Neural progenitor cell (in vitro differentiated cells): ENCODE measurements around the gene HLA-E. TPM values are rescaled to one million over a fixed set of nuclear protein-coding genes. Genes with fewer than 3 reads are reported as not detected.

Experiments
- DNase-seq: peaks from one replicate; pipeline ENCODE4 v3.0.0-alpha.2; 2016; ENCODE audit warnings: low spot score
- H2AFZ ChIP-seq: fragments of 200-600 bp; sonication (generic); replicated peaks from 2 replicates; pipeline ENCODE4 v1.6.1; 2016; ENCODE audit warnings: antibody characterized with exemption
- H3F3A ChIP-seq: fragments of 200-600 bp; sonication (generic); 2 replicates; pipeline ENCODE4 v1.6.1; 2016; ENCODE audit warnings: antibody characterized with exemption, low read depth
- H3K27ac ChIP-seq: fragments of 200-600 bp; sonication (generic); 2 replicates; pipeline ENCODE4 v1.5.1; 2016; ENCODE audit warnings: mild to moderate bottlenecking
- H3K27me3 ChIP-seq: fragments of 200-600 bp; sonication (generic); 2 replicates; pipeline ENCODE4 v1.6.1; 2016; ENCODE audit warnings: mild to moderate bottlenecking, moderate library complexity
- H3K36me3 ChIP-seq: fragments of 200-600 bp; sonication (generic); 2 replicates; pipeline ENCODE4 v1.5.1; 2016
- H3K4me1 ChIP-seq: fragments of 200-600 bp; sonication (generic); 2 replicates; pipeline ENCODE4 v1.6.1; 2016; ENCODE audit warnings: mixed run types
- H3K4me2 ChIP-seq: fragments of 200-600 bp; sonication (generic); 2 replicates; pipeline ENCODE4 v1.6.1; 2016
- H3K4me3 ChIP-seq: fragments of 200-600 bp; sonication (generic); 2 replicates; pipeline ENCODE4 v1.5.1; 2016
- H3K79me2 ChIP-seq: fragments of 200-600 bp; sonication (generic); 2 replicates; pipeline ENCODE4 v1.6.1; 2016; ENCODE audit warnings: low read depth
- H3K9ac ChIP-seq: fragments of 200-600 bp; sonication (generic); 2 replicates; pipeline ENCODE4 v1.6.1; 2016
- H3K9me3 ChIP-seq: fragments of 200-600 bp; sonication (generic); 2 replicates; pipeline ENCODE4 v1.5.1; 2016; ENCODE audit warnings: low read depth
- H4K20me1 ChIP-seq: fragments of 200-600 bp; sonication (generic); 2 replicates; pipeline ENCODE4 v1.6.1; 2016; ENCODE audit warnings: low read depth
- H3K27ac Mint-ChIP-seq: 3 replicates; pipeline ENCODE4 v1.8.0; 2021; ENCODE audit warnings: mixed read lengths
- H3K27me3 Mint-ChIP-seq: 2 replicates; pipeline ENCODE4 v1.8.0; 2022; ENCODE audit warnings: low read depth, mild to moderate bottlenecking, inconsistent platforms, moderate library complexity, mixed read lengths; ENCODE audit not compliant: insufficient read depth
- H3K36me3 Mint-ChIP-seq: 3 replicates; pipeline ENCODE4 v1.8.0; 2021; ENCODE audit warnings: mixed read lengths
- H3K4me1 Mint-ChIP-seq: 3 replicates; pipeline ENCODE4 v1.8.0; 2021; ENCODE audit warnings: mixed read lengths
- H3K4me3 Mint-ChIP-seq: 3 replicates; pipeline ENCODE4 v1.8.0; 2021; ENCODE audit warnings: mild to moderate bottlenecking, moderate library complexity, mixed read lengths
- H3K9me3 Mint-ChIP-seq: 3 replicates; pipeline ENCODE4 v1.8.0; 2020; ENCODE audit warnings: mixed read lengths
- CTCF ChIP-seq: fragments of 200-600 bp; sonication (generic); IDR thresholded peaks from 2 replicates; pipeline ENCODE4 v1.5.1; 2017; ENCODE audit warnings: antibody characterized with exemption, mild to moderate bottlenecking
- EZH2 ChIP-seq: fragments of 200-600 bp; sonication (generic); IDR thresholded peaks from 2 replicates; pipeline ENCODE4 v1.6.1; 2017; ENCODE audit warnings: antibody characterized with exemption, mild to moderate bottlenecking, moderate library complexity
- EZH2phosphoT487 ChIP-seq: fragments of 200-600 bp; sonication (generic); IDR thresholded peaks from 2 replicates; pipeline ENCODE4 v1.6.1; 2017; ENCODE audit warnings: antibody characterized with exemption
- total RNA-seq: library from RNA; depleted of rRNA; stranded (reverse); fragments of >200 nt; gene quantifications from 2 replicates; pipeline ENCODE4 v1.2.3, GENCODE V29; 2015; ENCODE audit warnings: low replicate concordance

HLA-E gene
- total RNA-seq, 1 donor from 2014 or later: 24.8 TPM

- H3K4me1 Mint-ChIP-seq: no peaks in the 10 kb centered on the region
- peaks cover 4% of the 10 kb centered on the region for H3K9me3 Mint-ChIP-seq
- no peak for DNase-seq
- Histone ChIP-seq H4K20me1 (no peaks in the 10 kb centered on the region), H3F3A (no peaks in the 10 kb centered on the region), H3K36me3 (no peaks in the 10 kb centered on the region), H3K27ac (no peak overlapping the region), H3K4me3 (no peak overlapping the region), H3K27me3 (peaks cover 4% of the 10 kb centered on the region), H3K4me2 (no peak overlapping the region), H2AFZ (no peak overlapping the region), H3K4me1 (no peaks in the 10 kb centered on the region), H3K9ac (no peak overlapping the region), H3K9me3 (no peaks in the 10 kb centered on the region), H3K79me2 (no peaks in the 10 kb centered on the region)
- no peaks in the 10 kb centered on the region for H3K36me3 Mint-ChIP-seq
- H3K27me3 Mint-ChIP-seq: peaks cover 7% of the 10 kb centered on the region
- no peak overlapping the region for H3K4me3 Mint-ChIP-seq
- TF ChIP-seq EZH2phosphoT487 (no peak), CTCF (no peak), EZH2 (no peak)
- no peak overlapping the region for H3K27ac Mint-ChIP-seq
These were observed 40.7 kb downstream of the HLA-E start for GRCh38 chr6:30530014-30530413.

- no peak overlapping the region for H3K4me2 ChIP-seq
- H3K4me3 ChIP-seq: no peak overlapping the region
- H3F3A ChIP-seq: no peaks in the 10 kb centered on the region
- no peaks in the 10 kb centered on the region for H3K4me1 Mint-ChIP-seq
- no peaks in the 10 kb centered on the region for H3K79me2 ChIP-seq
- no peak overlapping the region for H2AFZ ChIP-seq
- no peak for DNase-seq
- no peaks in the 10 kb centered on the region for H3K36me3 Mint-ChIP-seq
- no peak for TF ChIP-seq EZH2
- TF ChIP-seq CTCF: no peak
- no peak for TF ChIP-seq EZH2phosphoT487
- no peak overlapping the region for H3K4me3 Mint-ChIP-seq
- H3K9ac ChIP-seq: no peak overlapping the region
- H3K4me1 ChIP-seq: no peaks in the 10 kb centered on the region
- no peaks in the 10 kb centered on the region for H3K9me3 ChIP-seq
- H3K27me3 ChIP-seq: no peaks in the 10 kb centered on the region
- no peak overlapping the region for H3K27ac Mint-ChIP-seq
- no peaks in the 10 kb centered on the region for H3K9me3 Mint-ChIP-seq
- no peaks in the 10 kb centered on the region for H4K20me1 ChIP-seq
- H3K27ac ChIP-seq: no peak overlapping the region
- H3K36me3 ChIP-seq: no peaks in the 10 kb centered on the region
- H3K27me3 Mint-ChIP-seq: peaks cover 6% of the 10 kb centered on the region
These were observed 44.4 kb downstream of the HLA-E start for GRCh38 chr6:30533460-30534294.

GRCh38 chr6:30537931-30538330 lies 48.6 kb downstream of the HLA-E start:
- H3K27ac Mint-ChIP-seq: no peak overlapping the region
- Histone ChIP-seq H3K79me2 (no peaks in the 10 kb centered on the region), H3K36me3 (no peaks in the 10 kb centered on the region), H3K27me3 (peaks cover 12% of the 10 kb centered on the region), H3K4me1 (no peaks in the 10 kb centered on the region), H3K4me3 (no peak overlapping the region), H3K4me2 (no peak overlapping the region), H3K9me3 (no peaks in the 10 kb centered on the region), H3F3A (no peaks in the 10 kb centered on the region), H3K27ac (no peak overlapping the region), H4K20me1 (no peaks in the 10 kb centered on the region), H2AFZ (no peak overlapping the region), H3K9ac (no peak overlapping the region)
- no peak for DNase-seq
- TF ChIP-seq CTCF: no peak
- no peak for TF ChIP-seq EZH2
- no peak for TF ChIP-seq EZH2phosphoT487
- no peaks in the 10 kb centered on the region for H3K27me3 Mint-ChIP-seq
- no peaks in the 10 kb centered on the region for H3K9me3 Mint-ChIP-seq
- no peaks in the 10 kb centered on the region for H3K4me1 Mint-ChIP-seq
- no peaks in the 10 kb centered on the region for H3K36me3 Mint-ChIP-seq
- no peak overlapping the region for H3K4me3 Mint-ChIP-seq
